ENCODE measurements around the gene ZFP2.

DNA sequence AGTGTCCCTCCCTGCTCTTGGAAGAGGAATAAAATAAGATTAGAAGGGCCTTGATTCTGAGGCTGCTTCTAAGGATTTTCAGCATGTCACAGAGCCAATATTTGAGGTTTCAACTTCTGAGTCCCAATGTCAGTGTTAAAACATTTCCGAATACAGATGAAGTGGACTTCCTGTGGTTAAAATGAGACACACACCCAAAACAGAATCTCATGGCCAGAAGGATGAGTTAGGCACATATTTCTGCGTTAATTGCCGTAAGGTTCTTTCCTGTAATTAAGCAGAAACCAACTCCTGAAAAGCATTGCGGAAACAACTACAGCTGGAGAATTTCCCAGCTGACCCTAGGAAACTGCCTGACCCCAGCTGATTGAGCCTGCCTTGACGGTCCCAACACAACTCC is 46.4 kb upstream of the ZFP2 start:
- TF ChIP-seq, protein P1, sequence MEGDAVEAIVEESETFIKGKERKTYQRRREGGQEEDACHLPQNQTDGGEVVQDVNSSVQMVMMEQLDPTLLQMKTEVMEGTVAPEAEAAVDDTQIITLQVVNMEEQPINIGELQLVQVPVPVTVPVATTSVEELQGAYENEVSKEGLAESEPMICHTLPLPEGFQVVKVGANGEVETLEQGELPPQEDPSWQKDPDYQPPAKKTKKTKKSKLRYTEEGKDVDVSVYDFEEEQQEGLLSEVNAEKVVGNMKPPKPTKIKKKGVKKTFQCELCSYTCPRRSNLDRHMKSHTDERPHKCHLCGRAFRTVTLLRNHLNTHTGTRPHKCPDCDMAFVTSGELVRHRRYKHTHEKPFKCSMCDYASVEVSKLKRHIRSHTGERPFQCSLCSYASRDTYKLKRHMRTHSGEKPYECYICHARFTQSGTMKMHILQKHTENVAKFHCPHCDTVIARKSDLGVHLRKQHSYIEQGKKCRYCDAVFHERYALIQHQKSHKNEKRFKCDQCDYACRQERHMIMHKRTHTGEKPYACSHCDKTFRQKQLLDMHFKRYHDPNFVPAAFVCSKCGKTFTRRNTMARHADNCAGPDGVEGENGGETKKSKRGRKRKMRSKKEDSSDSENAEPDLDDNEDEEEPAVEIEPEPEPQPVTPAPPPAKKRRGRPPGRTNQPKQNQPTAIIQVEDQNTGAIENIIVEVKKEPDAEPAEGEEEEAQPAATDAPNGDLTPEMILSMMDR (conservative IDR thresholded peaks at IDR 0.05; ENCODE audit: low read depth in 2 of 2): no peak
- TF ChIP-seq EZH2phosphoT487 (IDR thresholded peaks at IDR 0.05; ENCODE audit: unreplicated experiment): no peak
- TF ChIP-seq EZH2 (IDR thresholded peaks at IDR 0.05; ENCODE audit: low read depth, unreplicated experiment): no peak
- no peak for TF ChIP-seq STAT1 (IDR thresholded peaks at IDR 0.05; ENCODE audit: unreplicated experiment)
- no peak for TF ChIP-seq POLR2AphosphoS5 (IDR thresholded peaks at IDR 0.05; ENCODE audit: low read depth)
- TF ChIP-seq, protein P2, sequence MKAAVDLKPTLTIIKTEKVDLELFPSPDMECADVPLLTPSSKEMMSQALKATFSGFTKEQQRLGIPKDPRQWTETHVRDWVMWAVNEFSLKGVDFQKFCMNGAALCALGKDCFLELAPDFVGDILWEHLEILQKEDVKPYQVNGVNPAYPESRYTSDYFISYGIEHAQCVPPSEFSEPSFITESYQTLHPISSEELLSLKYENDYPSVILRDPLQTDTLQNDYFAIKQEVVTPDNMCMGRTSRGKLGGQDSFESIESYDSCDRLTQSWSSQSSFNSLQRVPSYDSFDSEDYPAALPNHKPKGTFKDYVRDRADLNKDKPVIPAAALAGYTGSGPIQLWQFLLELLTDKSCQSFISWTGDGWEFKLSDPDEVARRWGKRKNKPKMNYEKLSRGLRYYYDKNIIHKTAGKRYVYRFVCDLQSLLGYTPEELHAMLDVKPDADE (IDR thresholded peaks at IDR 0.05): no peak
- TF ChIP-seq, protein P3, sequence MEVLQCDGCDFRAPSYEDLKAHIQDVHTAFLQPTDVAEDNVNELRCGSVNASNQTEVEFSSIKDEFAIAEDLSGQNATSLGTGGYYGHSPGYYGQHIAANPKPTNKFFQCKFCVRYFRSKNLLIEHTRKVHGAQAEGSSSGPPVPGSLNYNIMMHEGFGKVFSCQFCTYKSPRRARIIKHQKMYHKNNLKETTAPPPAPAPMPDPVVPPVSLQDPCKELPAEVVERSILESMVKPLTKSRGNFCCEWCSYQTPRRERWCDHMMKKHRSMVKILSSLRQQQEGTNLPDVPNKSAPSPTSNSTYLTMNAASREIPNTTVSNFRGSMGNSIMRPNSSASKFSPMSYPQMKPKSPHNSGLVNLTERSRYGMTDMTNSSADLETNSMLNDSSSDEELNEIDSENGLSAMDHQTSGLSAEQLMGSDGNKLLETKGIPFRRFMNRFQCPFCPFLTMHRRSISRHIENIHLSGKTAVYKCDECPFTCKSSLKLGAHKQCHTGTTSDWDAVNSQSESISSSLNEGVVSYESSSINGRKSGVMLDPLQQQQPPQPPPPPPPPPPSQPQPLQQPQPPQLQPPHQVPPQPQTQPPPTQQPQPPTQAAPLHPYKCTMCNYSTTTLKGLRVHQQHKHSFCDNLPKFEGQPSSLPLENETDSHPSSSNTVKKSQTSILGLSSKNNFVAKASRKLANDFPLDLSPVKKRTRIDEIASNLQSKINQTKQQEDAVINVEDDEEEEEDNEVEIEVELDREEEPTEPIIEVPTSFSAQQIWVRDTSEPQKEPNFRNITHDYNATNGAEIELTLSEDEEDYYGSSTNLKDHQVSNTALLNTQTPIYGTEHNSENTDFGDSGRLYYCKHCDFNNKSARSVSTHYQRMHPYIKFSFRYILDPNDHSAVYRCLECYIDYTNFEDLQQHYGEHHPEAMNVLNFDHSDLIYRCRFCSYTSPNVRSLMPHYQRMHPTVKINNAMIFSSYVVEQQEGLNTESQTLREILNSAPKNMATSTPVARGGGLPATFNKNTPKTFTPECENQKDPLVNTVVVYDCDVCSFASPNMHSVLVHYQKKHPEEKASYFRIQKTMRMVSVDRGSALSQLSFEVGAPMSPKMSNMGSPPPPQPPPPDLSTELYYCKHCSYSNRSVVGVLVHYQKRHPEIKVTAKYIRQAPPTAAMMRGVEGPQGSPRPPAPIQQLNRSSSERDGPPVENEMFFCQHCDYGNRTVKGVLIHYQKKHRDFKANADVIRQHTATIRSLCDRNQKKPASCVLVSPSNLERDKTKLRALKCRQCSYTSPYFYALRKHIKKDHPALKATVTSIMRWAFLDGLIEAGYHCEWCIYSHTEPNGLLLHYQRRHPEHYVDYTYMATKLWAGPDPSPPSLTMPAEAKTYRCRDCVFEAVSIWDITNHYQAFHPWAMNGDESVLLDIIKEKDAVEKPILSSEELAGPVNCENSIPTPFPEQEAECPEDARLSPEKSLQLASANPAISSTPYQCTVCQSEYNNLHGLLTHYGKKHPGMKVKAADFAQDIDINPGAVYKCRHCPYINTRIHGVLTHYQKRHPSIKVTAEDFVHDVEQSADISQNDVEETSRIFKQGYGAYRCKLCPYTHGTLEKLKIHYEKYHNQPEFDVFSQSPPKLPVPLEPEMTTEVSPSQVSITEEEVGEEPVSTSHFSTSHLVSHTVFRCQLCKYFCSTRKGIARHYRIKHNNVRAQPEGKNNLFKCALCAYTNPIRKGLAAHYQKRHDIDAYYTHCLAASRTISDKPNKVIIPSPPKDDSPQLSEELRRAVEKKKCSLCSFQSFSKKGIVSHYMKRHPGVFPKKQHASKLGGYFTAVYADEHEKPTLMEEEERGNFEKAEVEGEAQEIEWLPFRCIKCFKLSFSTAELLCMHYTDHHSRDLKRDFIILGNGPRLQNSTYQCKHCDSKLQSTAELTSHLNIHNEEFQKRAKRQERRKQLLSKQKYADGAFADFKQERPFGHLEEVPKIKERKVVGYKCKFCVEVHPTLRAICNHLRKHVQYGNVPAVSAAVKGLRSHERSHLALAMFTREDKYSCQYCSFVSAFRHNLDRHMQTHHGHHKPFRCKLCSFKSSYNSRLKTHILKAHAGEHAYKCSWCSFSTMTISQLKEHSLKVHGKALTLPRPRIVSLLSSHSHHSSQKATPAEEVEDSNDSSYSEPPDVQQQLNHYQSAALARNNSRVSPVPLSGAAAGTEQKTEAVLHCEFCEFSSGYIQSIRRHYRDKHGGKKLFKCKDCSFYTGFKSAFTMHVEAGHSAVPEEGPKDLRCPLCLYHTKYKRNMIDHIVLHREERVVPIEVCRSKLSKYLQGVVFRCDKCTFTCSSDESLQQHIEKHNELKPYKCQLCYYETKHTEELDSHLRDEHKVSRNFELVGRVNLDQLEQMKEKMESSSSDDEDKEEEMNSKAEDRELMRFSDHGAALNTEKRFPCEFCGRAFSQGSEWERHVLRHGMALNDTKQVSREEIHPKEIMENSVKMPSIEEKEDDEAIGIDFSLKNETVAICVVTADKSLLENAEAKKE (CRISPR knock-in tag; IDR thresholded peaks at IDR 0.05): no peak
- TF ChIP-seq JUNB (IDR thresholded peaks at IDR 0.05; ENCODE audit: unreplicated experiment): no peak
- TF ChIP-seq, protein P4, sequence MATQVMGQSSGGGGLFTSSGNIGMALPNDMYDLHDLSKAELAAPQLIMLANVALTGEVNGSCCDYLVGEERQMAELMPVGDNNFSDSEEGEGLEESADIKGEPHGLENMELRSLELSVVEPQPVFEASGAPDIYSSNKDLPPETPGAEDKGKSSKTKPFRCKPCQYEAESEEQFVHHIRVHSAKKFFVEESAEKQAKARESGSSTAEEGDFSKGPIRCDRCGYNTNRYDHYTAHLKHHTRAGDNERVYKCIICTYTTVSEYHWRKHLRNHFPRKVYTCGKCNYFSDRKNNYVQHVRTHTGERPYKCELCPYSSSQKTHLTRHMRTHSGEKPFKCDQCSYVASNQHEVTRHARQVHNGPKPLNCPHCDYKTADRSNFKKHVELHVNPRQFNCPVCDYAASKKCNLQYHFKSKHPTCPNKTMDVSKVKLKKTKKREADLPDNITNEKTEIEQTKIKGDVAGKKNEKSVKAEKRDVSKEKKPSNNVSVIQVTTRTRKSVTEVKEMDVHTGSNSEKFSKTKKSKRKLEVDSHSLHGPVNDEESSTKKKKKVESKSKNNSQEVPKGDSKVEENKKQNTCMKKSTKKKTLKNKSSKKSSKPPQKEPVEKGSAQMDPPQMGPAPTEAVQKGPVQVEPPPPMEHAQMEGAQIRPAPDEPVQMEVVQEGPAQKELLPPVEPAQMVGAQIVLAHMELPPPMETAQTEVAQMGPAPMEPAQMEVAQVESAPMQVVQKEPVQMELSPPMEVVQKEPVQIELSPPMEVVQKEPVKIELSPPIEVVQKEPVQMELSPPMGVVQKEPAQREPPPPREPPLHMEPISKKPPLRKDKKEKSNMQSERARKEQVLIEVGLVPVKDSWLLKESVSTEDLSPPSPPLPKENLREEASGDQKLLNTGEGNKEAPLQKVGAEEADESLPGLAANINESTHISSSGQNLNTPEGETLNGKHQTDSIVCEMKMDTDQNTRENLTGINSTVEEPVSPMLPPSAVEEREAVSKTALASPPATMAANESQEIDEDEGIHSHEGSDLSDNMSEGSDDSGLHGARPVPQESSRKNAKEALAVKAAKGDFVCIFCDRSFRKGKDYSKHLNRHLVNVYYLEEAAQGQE (IDR thresholded peaks at IDR 0.05; ENCODE audit: unreplicated experiment): no peak
- no peak for TF ChIP-seq ZNF331 (CRISPR knock-in tag; IDR thresholded peaks at IDR 0.05; ENCODE audit: low read depth)

Measured in GM23338 (cell line).